HG03342 (cell line): ENCODE results near the gene CCT3.
"Not testable (repeated sequence)": the region's sequence is repeated elsewhere in the genome, so short reads cannot be mapped to it uniquely, and the experiment has no call there.

ENCODE experiments used
- ATAC-seq: cut with Tn5 transposase; IDR thresholded peaks from one replicate; pipeline ENCODE4 v1.9.1; 2021; ENCODE audit warnings: mild to moderate bottlenecking, moderate library complexity; ENCODE audit not compliant: unreplicated experiment

Gene CCT3

GRCh38 chr1:156337052-156337887 lies 822 bp downstream of the CCT3 start:
- ATAC-seq, result no peak

GRCh38 chr1:156336242-156336641 lies 1.9 kb downstream of the CCT3 start:
- ATAC-seq, result no peak

- ATAC-seq, result not testable (repeated sequence)
Observed at GRCh38 chr1:156323179-156323578, 14.9 kb downstream of the CCT3 start.

- no peak for ATAC-seq
Observed at GRCh38 chr1:156320560-156320959, 17.5 kb downstream of the CCT3 start.

GRCh38 chr1:156319664-156320063 lies 18.4 kb downstream of the CCT3 start:
- no peak for ATAC-seq

GRCh38 chr1:156316909-156317308 lies 21.2 kb downstream of the CCT3 start:
- no peak for ATAC-seq

GRCh38 chr1:156310962-156311361 lies 27.1 kb downstream of the CCT3 start:
- no peak for ATAC-seq

- no peak for ATAC-seq
Observed at GRCh38 chr1:156308078-156308477, 30.0 kb downstream of the CCT3 start.

GRCh38 chr1:156305215-156305614 lies 32.9 kb downstream of the CCT3 start:
- no peak for ATAC-seq

- no peak for ATAC-seq
Observed at GRCh38 chr1:156303241-156303640, 34.9 kb downstream of the CCT3 start.

GRCh38 chr1:156298852-156299357 lies 39.2 kb downstream of the CCT3 start, which contains the start of gene VHLL:
TSS of gene VHLL (minus strand) at chr1:156299307. CDS start at chr1:156299189, 118 bp downstream.
- ATAC-seq, result no peak

GRCh38 chr1:156295391-156295947 lies 42.6 kb downstream of the CCT3 start, which contains the start of gene GLMP:
TSS of gene GLMP (minus strand) at chr1:156295679. CDS start at chr1:156295645, 34 bp downstream.
- no peak for ATAC-seq

- ATAC-seq, result no peak
Observed at GRCh38 chr1:156293895-156294294, 44.2 kb downstream of the CCT3 start.

- ATAC-seq, result no peak
Observed at GRCh38 chr1:156293098-156293434, 45.0 kb downstream of the CCT3 start.

- no peak for ATAC-seq
Observed at GRCh38 chr1:156291226-156292061, 46.6 kb downstream of the CCT3 start.

- no peak for ATAC-seq
Observed at GRCh38 chr1:156289857-156290256, 48.2 kb downstream of the CCT3 start.

- no peak for ATAC-seq
Observed at GRCh38 chr1:156286061-156286460, 52.0 kb downstream of the CCT3 start.

GRCh38 chr1:156285437-156285836 lies 52.7 kb downstream of the CCT3 start:
- ATAC-seq, result no peak

GRCh38 chr1:156284757-156285156 lies 53.3 kb downstream of the CCT3 start:
- ATAC-seq, result no peak

GRCh38 chr1:156284112-156284511 lies 54.0 kb downstream of the CCT3 start, which contains the start of gene TMEM79:
TSS of gene TMEM79 (plus strand) at chr1:156284325. CDS start at chr1:156285227, 902 bp downstream.
- no peak for ATAC-seq

GRCh38 chr1:156283521-156283920 lies 54.6 kb downstream of the CCT3 start:
- no peak for ATAC-seq
